Mononuclear cell (primary cell): ENCODE measurements around the gene CHST12. TPM values are rescaled to one million over a fixed set of nuclear protein-coding genes. Genes with fewer than 3 reads are reported as not detected.
"Not testable (repeated sequence)": the region's sequence is repeated elsewhere in the genome, so short reads cannot be mapped to it uniquely, and the experiment has no call there.

ENCODE experiments used
- H3K27me3 ChIP-seq: 2 replicates; pipeline ENCODE4 v1.6.0; 2011; ENCODE audit warnings: low read length, control low read depth; ENCODE audit not compliant: insufficient read depth
- H3K4me1 ChIP-seq: 2 replicates; pipeline ENCODE4 v1.5.1; 2011; ENCODE audit warnings: mild to moderate bottlenecking, low read length, control low read depth; ENCODE audit not compliant: insufficient read depth
- H3K4me3 ChIP-seq: 2 replicates; pipeline ENCODE4 v1.5.1; 2011; ENCODE audit warnings: mild to moderate bottlenecking, low read length, moderate library complexity
- H3K9me3 ChIP-seq: 2 replicates; pipeline ENCODE4 v1.5.1; 2011; ENCODE audit warnings: low read depth, mild to moderate bottlenecking, control low read depth, low read length
- total RNA-seq: library from RNA; depleted of rRNA; stranded (reverse); fragments of >200 nt; gene quantifications from one replicate; pipeline ENCODE4 v1.2.3, GENCODE V29; 2012

The CHST12 gene
- total RNA-seq, 1 donor = 3.0 TPM

GRCh38 chr7:2384354-2385243, 18.8 kb upstream of the CHST12 start:
- Histone ChIP-seq H3K4me1 (no peaks in the 10 kb centered on the region), H3K4me3 (no peak overlapping the region), H3K27me3 (no peaks in the 10 kb centered on the region), H3K9me3 (no peaks in the 10 kb centered on the region)

GRCh38 chr7:2386122-2386521, 17.3 kb upstream of the CHST12 start:
- H3K9me3 ChIP-seq, H3K4me1 ChIP-seq, H3K27me3 ChIP-seq, H3K4me3 ChIP-seq: not testable (repeated sequence)

- H3K9me3 ChIP-seq = no peaks in the 10 kb centered on the region
- H3K27me3 ChIP-seq = no peaks in the 10 kb centered on the region
- no peak overlapping the region for H3K4me3 ChIP-seq
- H3K4me1 ChIP-seq = peaks cover 8% of the 10 kb centered on the region
Observed at GRCh38 chr7:2386964-2387669, 16.3 kb upstream of the CHST12 start.

- Histone ChIP-seq H3K9me3 (no peaks in the 10 kb centered on the region), H3K4me3 (no peak overlapping the region), H3K4me1 (peaks cover 9% of the 10 kb centered on the region), H3K27me3 (no peaks in the 10 kb centered on the region)
Observed at GRCh38 chr7:2387897-2388636, 15.3 kb upstream of the CHST12 start.

GRCh38 chr7:2388637-2388954, 14.8 kb upstream of the CHST12 start:
- H3K4me1 ChIP-seq = peaks cover 15% of the 10 kb centered on the region
- no peaks in the 10 kb centered on the region for H3K9me3 ChIP-seq
- H3K4me3 ChIP-seq = no peak overlapping the region
- H3K27me3 ChIP-seq = no peaks in the 10 kb centered on the region

GRCh38 chr7:2390020-2390816, 13.2 kb upstream of the CHST12 start:
- H3K4me3 ChIP-seq, H3K27me3 ChIP-seq, H3K9me3 ChIP-seq: not testable (repeated sequence)
- H3K4me1 ChIP-seq = peaks cover 18% of the 10 kb centered on the region

GRCh38 chr7:2393706-2394105, 9.7 kb upstream of the CHST12 start:
- peaks cover 23% of the 10 kb centered on the region for H3K4me1 ChIP-seq
- H3K4me3 ChIP-seq = no peak overlapping the region

GRCh38 chr7:2394566-2395082, 8.8 kb upstream of the CHST12 start:
- Histone ChIP-seq H3K27me3 (no peaks in the 10 kb centered on the region), H3K4me1 (peaks cover 32% of the 10 kb centered on the region), H3K4me3 (no peak overlapping the region), H3K9me3 (no peaks in the 10 kb centered on the region)

More at GRCh38 chr7:2393706-2394105, 9.7 kb upstream of the CHST12 start:
- Histone ChIP-seq H3K9me3 (no peaks in the 10 kb centered on the region), H3K27me3 (no peaks in the 10 kb centered on the region)

- H3K4me3 ChIP-seq = no peak overlapping the region
- H3K4me1 ChIP-seq = peaks cover 41% of the 10 kb centered on the region
- H3K27me3 ChIP-seq = no peaks in the 10 kb centered on the region
- no peaks in the 10 kb centered on the region for H3K9me3 ChIP-seq
Observed at GRCh38 chr7:2398506-2398905, 4.9 kb upstream of the CHST12 start.

GRCh38 chr7:2399848-2400587, 3.4 kb upstream of the CHST12 start:
- Histone ChIP-seq H3K4me1 (peaks cover 48% of the 10 kb centered on the region), H3K27me3 (no peaks in the 10 kb centered on the region), H3K4me3 (no peak overlapping the region), H3K9me3 (no peaks in the 10 kb centered on the region)

- H3K27me3 ChIP-seq = no peaks in the 10 kb centered on the region
- peak overlapping the region; percentile 70 for H3K4me3 ChIP-seq
- H3K4me1 ChIP-seq = peaks cover 72% of the 10 kb centered on the region
- no peaks in the 10 kb centered on the region for H3K9me3 ChIP-seq
Observed at GRCh38 chr7:2402687-2403013, 761 bp upstream of the CHST12 start.

- Histone ChIP-seq H3K4me3 (peak overlapping the region; percentile 70), H3K4me1 (peaks cover 78% of the 10 kb centered on the region), H3K27me3 (no peaks in the 10 kb centered on the region), H3K9me3 (no peaks in the 10 kb centered on the region)
Observed at GRCh38 chr7:2403718-2404648, 572 bp downstream of the CHST12 start.

GRCh38 chr7:2404714-2405119, 1.3 kb downstream of the CHST12 start:
- Histone ChIP-seq H3K27me3 (no peaks in the 10 kb centered on the region), H3K4me1 (peaks cover 78% of the 10 kb centered on the region), H3K9me3 (no peaks in the 10 kb centered on the region), H3K4me3 (peak overlapping the region; percentile 70)
